ENCODE results near the gene DCANP1.

GRCh38 chr5:135446206-135446605, 942 bp downstream of the DCANP1 start:
- no peak for TF ChIP-seq POLR2A (IDR thresholded peaks at IDR 0.05)
- TF ChIP-seq CTCF (IDR thresholded peaks at IDR 0.05 in 8 of 11, conservative IDR thresholded peaks at IDR 0.05 in 3 of 11): no peak
